HG03045 (cell line): ENCODE measurements around the gene DCAKD.
A peak's percentile ranks its signal among the peaks of the same experiment; 100 is the strongest.

Source experiments
- ATAC-seq: cut with Tn5 transposase; IDR thresholded peaks from one replicate; pipeline ENCODE4 v1.9.1; 2021; ENCODE audit warnings: mild to moderate bottlenecking, moderate library complexity; ENCODE audit not compliant: unreplicated experiment

Gene DCAKD

GRCh38 chr17:45051060-45051719, at the start of gene DCAKD:
DCAKD (minus strand) TSS chr17:45051632; CDS start chr17:45034885, 16,747 bp downstream.
- peak; percentile 96 for ATAC-seq

- no peak for ATAC-seq
These were observed 47.6 kb upstream of the DCAKD start for GRCh38 chr17:45098869-45099616.

- no peak for ATAC-seq
These were observed 46.8 kb upstream of the DCAKD start for GRCh38 chr17:45098081-45098868.

- ATAC-seq = no peak
These were observed 45.5 kb upstream of the DCAKD start for GRCh38 chr17:45096926-45097325.

- ATAC-seq = no peak
These were observed 44.7 kb upstream of the DCAKD start for GRCh38 chr17:45096141-45096540.

- ATAC-seq = no peak
These were observed 42.1 kb upstream of the DCAKD start for GRCh38 chr17:45093444-45094110.

GRCh38 chr17:45092911-45093430, 41.5 kb upstream of the DCAKD start:
- ATAC-seq = no peak

- ATAC-seq = no peak
These were observed 40.5 kb upstream of the DCAKD start for GRCh38 chr17:45091778-45092425.

- no peak for ATAC-seq
These were observed 39.3 kb upstream of the DCAKD start for GRCh38 chr17:45090711-45091110.

GRCh38 chr17:45088741-45089140, 37.3 kb upstream of the DCAKD start:
- no peak for ATAC-seq

- ATAC-seq = no peak
These were observed 36.5 kb upstream of the DCAKD start for GRCh38 chr17:45087978-45088377.

GRCh38 chr17:45087504-45087975, 36.1 kb upstream of the DCAKD start:
- no peak for ATAC-seq

GRCh38 chr17:45086865-45087503, 35.6 kb upstream of the DCAKD start:
- ATAC-seq = no peak

- ATAC-seq = no peak
These were observed 35.0 kb upstream of the DCAKD start for GRCh38 chr17:45086391-45086790.

- ATAC-seq = no peak
These were observed 29.7 kb upstream of the DCAKD start for GRCh38 chr17:45081047-45081703.

GRCh38 chr17:45077643-45078042, 26.2 kb upstream of the DCAKD start:
- no peak for ATAC-seq

GRCh38 chr17:45073414-45074070, 22.1 kb upstream of the DCAKD start:
- ATAC-seq = no peak

- ATAC-seq = no peak
These were observed 19.4 kb upstream of the DCAKD start for GRCh38 chr17:45070809-45071208.

- no peak for ATAC-seq
These were observed 18.6 kb upstream of the DCAKD start for GRCh38 chr17:45070001-45070400.
